SK-N-SH treated with all-trans-retinoic acid at 6 μM for 48 hours (cell line): ENCODE data around the gene PRR14L.

Source experiments
- ATAC-seq: fragments of 200-7000 bp; cut with Tn5 transposase; 3 replicates; pipeline ENCODE4 v1.9.1; 2020; ENCODE audit warnings: mild to moderate bottlenecking, moderate library complexity
- ARNTL ChIP-seq: fragments of 450-650 bp; formaldehyde crosslinking; IDR thresholded peaks from 2 replicates; pipeline ENCODE4 v1.5.0; 2020; ENCODE audit warnings: low read depth, mild to moderate bottlenecking, moderate library complexity, borderline replicate concordance
- BACH2 ChIP-seq: fragments of 250-450 bp; sonication (Bioruptor Pico); IDR thresholded peaks from 2 replicates; pipeline ENCODE4 v1.9.0; 2021; ENCODE audit warnings: mild to moderate bottlenecking, borderline replicate concordance
- ESRRG ChIP-seq: fragments of 250-450 bp; sonication (Bioruptor Pico); IDR thresholded peaks from 2 replicates; pipeline ENCODE4 v1.6.1; 2021; ENCODE audit warnings: mild to moderate bottlenecking
- GLIS3 ChIP-seq: fragments of 250-450 bp; sonication (Bioruptor Pico); IDR thresholded peaks from 2 replicates; pipeline ENCODE4 v1.5.0; 2020; ENCODE audit warnings: mild to moderate bottlenecking, moderate library complexity
- ISL1 ChIP-seq: fragments of 250-450 bp; sonication (Bioruptor Pico); IDR thresholded peaks from 2 replicates; pipeline ENCODE4 v2.1.2; 2022; ENCODE audit warnings: mild to moderate bottlenecking, moderate library complexity
- OSR1 ChIP-seq: fragments of 250-450 bp; sonication (Bioruptor Pico); IDR thresholded peaks from 2 replicates; pipeline ENCODE4 v1.8.0; 2022; ENCODE audit warnings: moderate library complexity, mild to moderate bottlenecking, inconsistent platforms
- SNAI2 ChIP-seq: fragments of 250-450 bp; sonication (Bioruptor Pico); IDR thresholded peaks from 2 replicates; pipeline ENCODE4 v1.5.0; 2020; ENCODE audit warnings: mild to moderate bottlenecking, moderate library complexity
- TCF4 ChIP-seq: fragments of 250-450 bp; sonication (Bioruptor Pico); IDR thresholded peaks from 2 replicates; pipeline ENCODE4 v1.8.0; 2021; ENCODE audit warnings: mild to moderate bottlenecking, moderate library complexity, borderline replicate concordance
- ZFP3 ChIP-seq: fragments of 250-450 bp; sonication (Bioruptor Pico); IDR thresholded peaks from 2 replicates; pipeline ENCODE4 v1.5.0; 2020; ENCODE audit warnings: mild to moderate bottlenecking, moderate library complexity
- ZFP30 ChIP-seq: fragments of 450-650 bp; formaldehyde crosslinking; IDR thresholded peaks from 2 replicates; pipeline ENCODE4 v1.5.0; 2022; ENCODE audit warnings: mild to moderate bottlenecking, moderate library complexity
- ZNF565 ChIP-seq: fragments of 450-650 bp; formaldehyde crosslinking; conservative IDR thresholded peaks from 2 replicates; pipeline ENCODE4 v1.5.0; 2020; ENCODE audit warnings: low read depth, mild to moderate bottlenecking, moderate library complexity
- ZNF70 ChIP-seq: fragments of 450-650 bp; formaldehyde crosslinking; IDR thresholded peaks from 2 replicates; pipeline ENCODE4 v1.5.0; 2020; ENCODE audit warnings: mild to moderate bottlenecking, moderate library complexity
- ZNF8 ChIP-seq: fragments of 450-650 bp; formaldehyde crosslinking; IDR thresholded peaks from 2 replicates; pipeline ENCODE4 v1.5.0; 2020; ENCODE audit warnings: mild to moderate bottlenecking, moderate library complexity
- TF ChIP-seq, protein P1 (sequence below): fragments of 250-450 bp; sonication (Bioruptor Pico); IDR thresholded peaks from 2 replicates; pipeline ENCODE4 v1.5.0; 2020; ENCODE audit warnings: mild to moderate bottlenecking, moderate library complexity
- TF ChIP-seq, protein P2 (sequence below): fragments of 250-450 bp; sonication (Bioruptor Pico); IDR thresholded peaks from 2 replicates; pipeline ENCODE4 v1.8.0; 2021; ENCODE audit warnings: low read depth, mild to moderate bottlenecking, moderate library complexity, borderline replicate concordance
- TF ChIP-seq, protein P3 (sequence below): fragments of 250-450 bp; sonication (Bioruptor Pico); IDR thresholded peaks from 2 replicates; pipeline ENCODE4 v1.5.1; 2021; ENCODE audit warnings: mild to moderate bottlenecking, moderate library complexity
- TF ChIP-seq, protein P4 (sequence below): fragments of 250-450 bp; sonication (Bioruptor Pico); IDR thresholded peaks from 2 replicates; pipeline ENCODE4 v1.8.0; 2020; ENCODE audit warnings: mild to moderate bottlenecking, moderate library complexity, borderline replicate concordance
- TF ChIP-seq, protein P5 (sequence below): fragments of 250-450 bp; sonication (Bioruptor Pico); IDR thresholded peaks from 2 replicates; pipeline ENCODE4 v1.5.1; 2020; ENCODE audit warnings: low read depth, mild to moderate bottlenecking, moderate library complexity

Gene PRR14L

DNA sequence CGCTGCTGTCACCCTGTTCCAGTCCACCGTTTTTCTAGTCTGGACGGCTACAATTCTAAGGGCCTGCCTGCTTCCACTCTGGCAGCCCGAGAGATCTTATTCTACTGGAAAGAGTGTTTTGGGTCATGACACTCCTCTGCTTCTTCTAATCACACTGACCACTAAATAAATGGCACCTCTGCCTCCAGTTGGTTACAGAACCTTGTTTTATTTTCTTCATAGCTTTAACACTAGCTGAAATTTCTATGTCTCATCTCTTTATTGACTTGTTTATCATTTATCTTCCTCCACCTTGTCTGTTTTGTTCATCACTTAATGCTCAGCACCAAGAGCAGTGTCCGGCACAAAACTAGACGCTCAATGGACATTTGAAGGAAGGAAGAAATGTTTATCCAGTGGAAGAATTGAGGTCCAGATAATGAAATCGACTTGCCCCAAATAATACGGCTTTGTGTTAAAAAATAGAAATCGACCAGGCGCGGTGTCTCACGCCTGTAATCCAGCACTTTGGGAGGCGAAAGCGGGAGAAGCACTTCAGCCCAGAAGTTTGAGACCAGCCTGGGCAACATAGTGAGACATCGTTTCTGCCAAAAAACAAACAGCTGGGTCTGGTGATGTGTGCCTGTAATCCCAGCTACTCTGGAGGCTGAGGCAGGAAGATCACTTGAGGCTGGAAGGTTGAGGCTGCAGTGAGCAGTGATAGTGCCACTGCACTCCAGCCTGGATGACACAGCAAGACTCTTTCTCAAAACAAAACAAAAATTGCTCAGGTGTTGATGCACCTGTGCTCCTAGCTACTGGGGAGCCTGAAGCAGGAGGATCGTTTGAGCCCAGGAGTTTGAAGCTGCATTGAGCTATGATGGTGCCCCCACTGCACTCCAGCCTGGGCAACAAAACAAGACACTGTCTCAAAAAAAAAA lies 693 bp upstream of the PRR14L start:
- TF ChIP-seq, protein P1, sequence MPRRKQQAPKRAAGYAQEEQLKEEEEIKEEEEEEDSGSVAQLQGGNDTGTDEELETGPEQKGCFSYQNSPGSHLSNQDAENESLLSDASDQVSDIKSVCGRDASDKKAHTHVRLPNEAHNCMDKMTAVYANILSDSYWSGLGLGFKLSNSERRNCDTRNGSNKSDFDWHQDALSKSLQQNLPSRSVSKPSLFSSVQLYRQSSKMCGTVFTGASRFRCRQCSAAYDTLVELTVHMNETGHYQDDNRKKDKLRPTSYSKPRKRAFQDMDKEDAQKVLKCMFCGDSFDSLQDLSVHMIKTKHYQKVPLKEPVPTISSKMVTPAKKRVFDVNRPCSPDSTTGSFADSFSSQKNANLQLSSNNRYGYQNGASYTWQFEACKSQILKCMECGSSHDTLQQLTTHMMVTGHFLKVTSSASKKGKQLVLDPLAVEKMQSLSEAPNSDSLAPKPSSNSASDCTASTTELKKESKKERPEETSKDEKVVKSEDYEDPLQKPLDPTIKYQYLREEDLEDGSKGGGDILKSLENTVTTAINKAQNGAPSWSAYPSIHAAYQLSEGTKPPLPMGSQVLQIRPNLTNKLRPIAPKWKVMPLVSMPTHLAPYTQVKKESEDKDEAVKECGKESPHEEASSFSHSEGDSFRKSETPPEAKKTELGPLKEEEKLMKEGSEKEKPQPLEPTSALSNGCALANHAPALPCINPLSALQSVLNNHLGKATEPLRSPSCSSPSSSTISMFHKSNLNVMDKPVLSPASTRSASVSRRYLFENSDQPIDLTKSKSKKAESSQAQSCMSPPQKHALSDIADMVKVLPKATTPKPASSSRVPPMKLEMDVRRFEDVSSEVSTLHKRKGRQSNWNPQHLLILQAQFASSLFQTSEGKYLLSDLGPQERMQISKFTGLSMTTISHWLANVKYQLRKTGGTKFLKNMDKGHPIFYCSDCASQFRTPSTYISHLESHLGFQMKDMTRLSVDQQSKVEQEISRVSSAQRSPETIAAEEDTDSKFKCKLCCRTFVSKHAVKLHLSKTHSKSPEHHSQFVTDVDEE (CRISPR knock-in tag): no peak
- TF ChIP-seq OSR1 (CRISPR knock-in tag) (no peak), ZNF8 (CRISPR knock-in tag) (no peak)
- no peak for ATAC-seq

DNA sequence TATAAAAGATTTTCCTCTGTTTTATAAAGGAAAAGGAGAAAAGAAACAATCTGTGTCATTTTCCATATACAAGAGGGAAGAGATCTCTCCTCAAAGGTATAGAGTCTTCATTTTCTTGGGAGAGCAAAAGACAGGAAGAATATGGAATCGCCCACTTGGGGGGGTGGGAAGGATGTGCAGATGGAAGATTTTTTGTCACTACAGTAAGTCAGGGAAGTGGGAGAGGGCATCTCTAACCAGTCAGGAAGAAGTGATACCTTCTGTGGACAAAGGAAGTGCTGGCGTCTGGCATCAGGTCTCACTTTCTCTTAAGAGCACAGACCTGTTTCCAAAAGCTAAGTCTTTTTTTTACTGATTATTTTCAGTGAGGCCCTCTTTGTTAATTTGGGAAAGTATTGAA lies 1.4 kb downstream of the PRR14L start:
- TF ChIP-seq, protein P2, sequence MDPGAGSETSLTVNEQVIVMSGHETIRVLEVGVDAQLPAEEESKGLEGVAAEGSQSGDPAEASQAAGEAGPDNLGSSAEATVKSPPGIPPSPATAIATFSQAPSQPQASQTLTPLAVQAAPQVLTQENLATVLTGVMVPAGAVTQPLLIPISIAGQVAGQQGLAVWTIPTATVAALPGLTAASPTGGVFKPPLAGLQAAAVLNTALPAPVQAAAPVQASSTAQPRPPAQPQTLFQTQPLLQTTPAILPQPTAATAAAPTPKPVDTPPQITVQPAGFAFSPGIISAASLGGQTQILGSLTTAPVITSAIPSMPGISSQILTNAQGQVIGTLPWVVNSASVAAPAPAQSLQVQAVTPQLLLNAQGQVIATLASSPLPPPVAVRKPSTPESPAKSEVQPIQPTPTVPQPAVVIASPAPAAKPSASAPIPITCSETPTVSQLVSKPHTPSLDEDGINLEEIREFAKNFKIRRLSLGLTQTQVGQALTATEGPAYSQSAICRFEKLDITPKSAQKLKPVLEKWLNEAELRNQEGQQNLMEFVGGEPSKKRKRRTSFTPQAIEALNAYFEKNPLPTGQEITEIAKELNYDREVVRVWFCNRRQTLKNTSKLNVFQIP (CRISPR knock-in tag): no peak
- TF ChIP-seq ZFP3 (CRISPR knock-in tag) (no peak), GLIS3 (CRISPR knock-in tag) (no peak), SNAI2 (CRISPR knock-in tag) (no peak), ESRRG (CRISPR knock-in tag) (no peak), ZNF70 (CRISPR knock-in tag) (no peak), ZNF565 (CRISPR knock-in tag) (no peak), ZNF8 (CRISPR knock-in tag) (no peak), ARNTL (CRISPR knock-in tag) (no peak), ISL1 (CRISPR knock-in tag) (no peak)
- TF ChIP-seq, protein P3, sequence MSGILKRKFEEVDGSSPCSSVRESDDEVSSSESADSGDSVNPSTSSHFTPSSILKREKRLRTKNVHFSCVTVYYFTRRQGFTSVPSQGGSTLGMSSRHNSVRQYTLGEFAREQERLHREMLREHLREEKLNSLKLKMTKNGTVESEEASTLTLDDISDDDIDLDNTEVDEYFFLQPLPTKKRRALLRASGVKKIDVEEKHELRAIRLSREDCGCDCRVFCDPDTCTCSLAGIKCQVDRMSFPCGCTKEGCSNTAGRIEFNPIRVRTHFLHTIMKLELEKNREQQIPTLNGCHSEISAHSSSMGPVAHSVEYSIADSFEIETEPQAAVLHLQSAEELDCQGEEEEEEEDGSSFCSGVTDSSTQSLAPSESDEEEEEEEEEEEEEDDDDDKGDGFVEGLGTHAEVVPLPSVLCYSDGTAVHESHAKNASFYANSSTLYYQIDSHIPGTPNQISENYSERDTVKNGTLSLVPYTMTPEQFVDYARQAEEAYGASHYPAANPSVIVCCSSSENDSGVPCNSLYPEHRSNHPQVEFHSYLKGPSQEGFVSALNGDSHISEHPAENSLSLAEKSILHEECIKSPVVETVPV (CRISPR knock-in tag): no peak
- no peak for ATAC-seq

DNA sequence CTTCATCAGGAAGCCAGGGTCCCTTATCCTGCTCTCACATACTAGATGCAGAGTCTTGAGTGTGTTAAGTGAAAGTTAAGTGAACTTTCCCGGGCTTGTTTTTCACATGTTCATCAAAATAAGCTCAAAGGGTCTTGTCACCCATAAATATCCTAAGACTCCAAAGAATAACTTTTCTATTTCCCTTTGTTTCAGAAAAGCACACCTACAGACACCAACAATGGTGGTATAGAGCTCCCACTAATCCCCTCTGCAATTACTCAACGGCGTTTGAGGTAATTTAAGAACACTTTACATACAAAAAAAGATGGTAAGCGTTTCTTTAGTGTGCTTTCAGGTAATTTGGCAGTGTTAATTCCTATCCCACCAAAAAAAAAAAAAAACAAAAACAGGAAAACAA lies 2.5 kb downstream of the PRR14L start:
- TF ChIP-seq GLIS3 (CRISPR knock-in tag): no peak
- no peak for TF ChIP-seq ZFP30 (CRISPR knock-in tag)
- TF ChIP-seq TCF4: no peak
- TF ChIP-seq, protein P1 (CRISPR knock-in tag): no peak
- no peak for TF ChIP-seq BACH2
- TF ChIP-seq, protein P2 (CRISPR knock-in tag): no peak
- TF ChIP-seq, protein P4, sequence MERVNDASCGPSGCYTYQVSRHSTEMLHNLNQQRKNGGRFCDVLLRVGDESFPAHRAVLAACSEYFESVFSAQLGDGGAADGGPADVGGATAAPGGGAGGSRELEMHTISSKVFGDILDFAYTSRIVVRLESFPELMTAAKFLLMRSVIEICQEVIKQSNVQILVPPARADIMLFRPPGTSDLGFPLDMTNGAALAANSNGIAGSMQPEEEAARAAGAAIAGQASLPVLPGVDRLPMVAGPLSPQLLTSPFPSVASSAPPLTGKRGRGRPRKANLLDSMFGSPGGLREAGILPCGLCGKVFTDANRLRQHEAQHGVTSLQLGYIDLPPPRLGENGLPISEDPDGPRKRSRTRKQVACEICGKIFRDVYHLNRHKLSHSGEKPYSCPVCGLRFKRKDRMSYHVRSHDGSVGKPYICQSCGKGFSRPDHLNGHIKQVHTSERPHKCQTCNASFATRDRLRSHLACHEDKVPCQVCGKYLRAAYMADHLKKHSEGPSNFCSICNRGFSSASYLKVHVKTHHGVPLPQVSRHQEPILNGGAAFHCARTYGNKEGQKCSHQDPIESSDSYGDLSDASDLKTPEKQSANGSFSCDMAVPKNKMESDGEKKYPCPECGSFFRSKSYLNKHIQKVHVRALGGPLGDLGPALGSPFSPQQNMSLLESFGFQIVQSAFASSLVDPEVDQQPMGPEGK (CRISPR knock-in tag): no peak
- TF ChIP-seq ZNF70 (CRISPR knock-in tag): no peak
- TF ChIP-seq, protein P5, sequence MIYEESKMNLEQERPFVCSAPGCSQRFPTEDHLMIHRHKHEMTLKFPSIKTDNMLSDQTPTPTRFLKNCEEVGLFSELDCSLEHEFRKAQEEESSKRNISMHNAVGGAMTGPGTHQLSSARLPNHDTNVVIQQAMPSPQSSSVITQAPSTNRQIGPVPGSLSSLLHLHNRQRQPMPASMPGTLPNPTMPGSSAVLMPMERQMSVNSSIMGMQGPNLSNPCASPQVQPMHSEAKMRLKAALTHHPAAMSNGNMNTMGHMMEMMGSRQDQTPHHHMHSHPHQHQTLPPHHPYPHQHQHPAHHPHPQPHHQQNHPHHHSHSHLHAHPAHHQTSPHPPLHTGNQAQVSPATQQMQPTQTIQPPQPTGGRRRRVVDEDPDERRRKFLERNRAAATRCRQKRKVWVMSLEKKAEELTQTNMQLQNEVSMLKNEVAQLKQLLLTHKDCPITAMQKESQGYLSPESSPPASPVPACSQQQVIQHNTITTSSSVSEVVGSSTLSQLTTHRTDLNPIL: no peak
- ATAC-seq: no peak
